ENCODE results near the gene CEP95.

CEP95 gene

DNA sequence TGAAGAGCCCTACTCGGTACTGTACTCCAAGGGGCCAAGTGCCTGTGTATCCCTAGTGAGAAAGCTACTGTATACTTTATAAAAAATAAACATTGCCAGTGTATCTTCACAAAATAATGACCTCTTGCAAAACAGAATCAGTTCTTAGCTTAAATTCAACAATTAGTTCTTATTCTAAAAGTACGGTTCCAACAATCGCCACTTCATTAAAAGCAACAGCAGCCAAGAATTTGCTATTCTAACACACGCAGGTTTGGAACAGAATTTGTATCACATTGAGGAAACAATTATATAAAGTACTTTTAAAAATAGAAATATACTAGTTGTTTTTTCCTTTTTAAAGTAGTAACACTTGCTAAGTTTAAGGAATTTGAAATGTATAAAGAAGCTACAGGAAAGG is 48.5 kb downstream of the CEP95 start:
- no peak overlapping the region for H3K4me2 ChIP-seq (ENCODE audit: low read depth, low read length, poor library complexity, severe bottlenecking)
- H3K4me1 ChIP-seq (ENCODE audit: insufficient read depth, low read length, poor library complexity, severe bottlenecking), result no peaks in the 10 kb centered on the region
- H2AFZ ChIP-seq (ENCODE audit: low read length), result no peak overlapping the region
- H3K4me3 ChIP-seq (ENCODE audit: low read length, poor library complexity, severe bottlenecking), result no peak overlapping the region
- no peak overlapping the region for H3K9ac ChIP-seq (ENCODE audit: low read depth, low read length, poor library complexity, severe bottlenecking)
- no peaks in the 10 kb centered on the region for H3K9me3 ChIP-seq (ENCODE audit: insufficient read depth, low read depth, low read length)
- H3K79me2 ChIP-seq (ENCODE audit: insufficient read depth, low read length), result no peaks in the 10 kb centered on the region
- no peaks in the 10 kb centered on the region for H3K27me3 ChIP-seq (ENCODE audit: insufficient read depth, low read length, poor library complexity, severe bottlenecking)
- peaks cover 80% of the 10 kb centered on the region for H3K36me3 ChIP-seq (ENCODE audit: insufficient read depth, low read length)
- TF ChIP-seq EZH2phosphoT487 (IDR thresholded peaks at IDR 0.05; ENCODE audit: borderline replicate concordance), result no peak
- TF ChIP-seq, protein P1, sequence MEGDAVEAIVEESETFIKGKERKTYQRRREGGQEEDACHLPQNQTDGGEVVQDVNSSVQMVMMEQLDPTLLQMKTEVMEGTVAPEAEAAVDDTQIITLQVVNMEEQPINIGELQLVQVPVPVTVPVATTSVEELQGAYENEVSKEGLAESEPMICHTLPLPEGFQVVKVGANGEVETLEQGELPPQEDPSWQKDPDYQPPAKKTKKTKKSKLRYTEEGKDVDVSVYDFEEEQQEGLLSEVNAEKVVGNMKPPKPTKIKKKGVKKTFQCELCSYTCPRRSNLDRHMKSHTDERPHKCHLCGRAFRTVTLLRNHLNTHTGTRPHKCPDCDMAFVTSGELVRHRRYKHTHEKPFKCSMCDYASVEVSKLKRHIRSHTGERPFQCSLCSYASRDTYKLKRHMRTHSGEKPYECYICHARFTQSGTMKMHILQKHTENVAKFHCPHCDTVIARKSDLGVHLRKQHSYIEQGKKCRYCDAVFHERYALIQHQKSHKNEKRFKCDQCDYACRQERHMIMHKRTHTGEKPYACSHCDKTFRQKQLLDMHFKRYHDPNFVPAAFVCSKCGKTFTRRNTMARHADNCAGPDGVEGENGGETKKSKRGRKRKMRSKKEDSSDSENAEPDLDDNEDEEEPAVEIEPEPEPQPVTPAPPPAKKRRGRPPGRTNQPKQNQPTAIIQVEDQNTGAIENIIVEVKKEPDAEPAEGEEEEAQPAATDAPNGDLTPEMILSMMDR (conservative IDR thresholded peaks at IDR 0.05; ENCODE audit: low read length), result no peak
- H3F3A ChIP-seq (ENCODE audit: low read depth), result no peaks in the 10 kb centered on the region
- no peaks in the 10 kb centered on the region for H3K9me2 ChIP-seq (replicated peaks; ENCODE audit: low read depth, low read length)
- H4K20me1 ChIP-seq (ENCODE audit: insufficient read depth, low read length, poor library complexity, severe bottlenecking), result no peaks in the 10 kb centered on the region

- no peaks in the 10 kb centered on the region for H3F3A ChIP-seq (ENCODE audit: low read depth)
- no peak overlapping the region for H3K4me3 ChIP-seq (ENCODE audit: low read length, poor library complexity, severe bottlenecking)
- peaks cover 51% of the 10 kb centered on the region; the same call in 1 of the 2 replicates for H3K36me3 ChIP-seq (ENCODE audit: insufficient read depth, low read length)
- no peaks in the 10 kb centered on the region for H3K4me1 ChIP-seq (ENCODE audit: insufficient read depth, low read length, poor library complexity, severe bottlenecking)
- no peak overlapping the region for H2AFZ ChIP-seq (ENCODE audit: low read length)
- no peaks in the 10 kb centered on the region for H3K27me3 ChIP-seq (ENCODE audit: insufficient read depth, low read length, poor library complexity, severe bottlenecking)
- H4K20me1 ChIP-seq (ENCODE audit: insufficient read depth, low read length, poor library complexity, severe bottlenecking), result no peaks in the 10 kb centered on the region
- H3K79me2 ChIP-seq (ENCODE audit: insufficient read depth, low read length), result no peaks in the 10 kb centered on the region
- H3K4me2 ChIP-seq (ENCODE audit: low read depth, low read length, poor library complexity, severe bottlenecking), result no peak overlapping the region
- no peaks in the 10 kb centered on the region for H3K9me2 ChIP-seq (replicated peaks; ENCODE audit: low read depth, low read length)
- no peak overlapping the region for H3K9ac ChIP-seq (ENCODE audit: low read depth, low read length, poor library complexity, severe bottlenecking)
- no peaks in the 10 kb centered on the region for H3K9me3 ChIP-seq (ENCODE audit: insufficient read depth, low read depth, low read length)
- no peak for TF ChIP-seq EZH2phosphoT487 (IDR thresholded peaks at IDR 0.05; ENCODE audit: borderline replicate concordance)
- TF ChIP-seq, protein P1 (conservative IDR thresholded peaks at IDR 0.05; ENCODE audit: low read length), result no peak
These were observed 57.3 kb downstream of the CEP95 start for GRCh38 chr17:64564098-64564497.

DNA sequence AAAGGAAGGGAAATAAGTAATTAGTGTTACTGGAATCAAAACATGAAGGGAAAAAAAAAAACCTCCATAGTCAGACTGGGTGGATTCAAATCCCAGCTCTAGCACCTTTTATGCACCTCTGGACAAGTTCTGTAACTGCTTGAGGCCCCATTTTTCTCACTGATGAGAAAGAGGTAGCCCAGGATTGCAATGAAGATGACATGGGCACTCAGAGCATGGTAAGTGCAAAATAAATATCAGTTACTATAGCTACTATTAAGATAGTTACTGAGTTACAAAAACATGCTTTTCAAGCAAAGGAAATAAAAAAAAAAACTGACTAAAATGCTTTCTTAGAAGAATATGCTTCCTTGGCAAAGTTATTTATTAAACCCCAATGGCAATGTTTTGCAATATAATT is 58.8 kb downstream of the CEP95 start:
- Histone ChIP-seq H3K9me3 (ENCODE audit: insufficient read depth, low read depth, low read length) (no peaks in the 10 kb centered on the region), H3F3A (ENCODE audit: low read depth) (no peaks in the 10 kb centered on the region), H3K4me1 (ENCODE audit: insufficient read depth, low read length, poor library complexity, severe bottlenecking) (no peaks in the 10 kb centered on the region), H4K20me1 (ENCODE audit: insufficient read depth, low read length, poor library complexity, severe bottlenecking) (no peaks in the 10 kb centered on the region), H3K36me3 (ENCODE audit: insufficient read depth, low read length) (peaks cover 51% of the 10 kb centered on the region; the same call in 1 of the 2 replicates), H3K4me3 (ENCODE audit: low read length, poor library complexity, severe bottlenecking) (no peak overlapping the region), H3K27me3 (ENCODE audit: insufficient read depth, low read length, poor library complexity, severe bottlenecking) (no peaks in the 10 kb centered on the region), H2AFZ (ENCODE audit: low read length) (no peak overlapping the region), H3K9me2 (replicated peaks; ENCODE audit: low read depth, low read length) (no peaks in the 10 kb centered on the region), H3K79me2 (ENCODE audit: insufficient read depth, low read length) (no peaks in the 10 kb centered on the region), H3K4me2 (ENCODE audit: low read depth, low read length, poor library complexity, severe bottlenecking) (no peak overlapping the region), H3K9ac (ENCODE audit: low read depth, low read length, poor library complexity, severe bottlenecking) (no peak overlapping the region)
- TF ChIP-seq, protein P1 (conservative IDR thresholded peaks at IDR 0.05; ENCODE audit: low read length), result no peak
- no peak for TF ChIP-seq EZH2phosphoT487 (IDR thresholded peaks at IDR 0.05; ENCODE audit: borderline replicate concordance)

Data from Loucy (cell line).